H9 (cell line): ENCODE data around the gene PNLDC1. TPM values are rescaled to one million over a fixed set of nuclear protein-coding genes. Genes with fewer than 3 reads are reported as not detected.

Source experiments
- DNase-seq: peaks from one replicate; pipeline ENCODE4 v3.0.0-alpha.2; 2017
- H2AFZ ChIP-seq: one replicate; pipeline ENCODE4 v1.6.1; 2013; ENCODE audit warnings: mild to moderate bottlenecking, low read length, control low read depth, moderate library complexity
- H2AK5ac ChIP-seq: 2 replicates; pipeline ENCODE4 v1.6.1; 2013; ENCODE audit warnings: low read length, control low read depth, mixed read lengths; ENCODE audit not compliant: insufficient read length
- H2BK120ac ChIP-seq: one replicate; pipeline ENCODE4 v1.6.1; 2013; ENCODE audit warnings: low read depth, mild to moderate bottlenecking, low read length, control low read depth, inconsistent platforms; ENCODE audit not compliant: poor library complexity, severe bottlenecking
- H2BK12ac ChIP-seq: 2 replicates; pipeline ENCODE4 v1.6.1; 2013; ENCODE audit warnings: low read length, control low read depth, mixed read lengths, low read depth; ENCODE audit not compliant: insufficient read length
- H2BK15ac ChIP-seq: 2 replicates; pipeline ENCODE4 v1.6.1; 2013; ENCODE audit warnings: low read depth, low read length, control low read depth
- H2BK20ac ChIP-seq: one replicate; pipeline ENCODE4 v1.6.1; 2013; ENCODE audit warnings: low read depth, mild to moderate bottlenecking, low read length, control low read depth, inconsistent platforms; ENCODE audit not compliant: poor library complexity, severe bottlenecking
- H2BK5ac ChIP-seq: 2 replicates; pipeline ENCODE4 v1.6.1; 2013; ENCODE audit warnings: low read length, control low read depth, mixed read lengths; ENCODE audit not compliant: insufficient read length
- H3K14ac ChIP-seq: 2 replicates; pipeline ENCODE4 v1.6.1; 2013; ENCODE audit warnings: low read length, control low read depth; ENCODE audit not compliant: insufficient read depth
- H3K18ac ChIP-seq: 2 replicates; pipeline ENCODE4 v1.6.1; 2013; ENCODE audit warnings: low read depth, mild to moderate bottlenecking, mixed read lengths, low read length, control low read depth; ENCODE audit not compliant: insufficient read length
- H3K23ac ChIP-seq: 2 replicates; pipeline ENCODE4 v1.6.1; 2013; ENCODE audit warnings: low read length, control low read depth, mixed read lengths, low read depth; ENCODE audit not compliant: insufficient read length
- H3K23me2 ChIP-seq: 2 replicates; pipeline ENCODE4 v1.6.1; 2013; ENCODE audit warnings: low read depth, mild to moderate bottlenecking, mixed read lengths, low read length, control low read depth; ENCODE audit not compliant: insufficient read length, poor library complexity, severe bottlenecking
- H3K27ac ChIP-seq: 2 replicates; pipeline ENCODE4 v1.5.1; 2013; ENCODE audit warnings: low read length, control low read depth, mixed read lengths, low read depth; ENCODE audit not compliant: insufficient read length
- H3K27me3 ChIP-seq: 2 replicates; pipeline ENCODE4 v1.6.1; 2013; ENCODE audit warnings: low read length, control low read depth, inconsistent platforms; ENCODE audit not compliant: insufficient read depth
- H3K4ac ChIP-seq: 2 replicates; pipeline ENCODE4 v1.6.1; 2013; ENCODE audit warnings: low read depth, mild to moderate bottlenecking, control low read depth, inconsistent platforms, low read length, moderate library complexity
- H3K4me1 ChIP-seq: 2 replicates; pipeline ENCODE4 v1.6.1; 2013; ENCODE audit warnings: low read length, control low read depth, inconsistent platforms; ENCODE audit not compliant: insufficient read depth
- H3K4me2 ChIP-seq: 2 replicates; pipeline ENCODE4 v1.6.1; 2013; ENCODE audit warnings: low read length, control low read depth, mixed read lengths; ENCODE audit not compliant: insufficient read length, insufficient read depth
- H3K56ac ChIP-seq: 2 replicates; pipeline ENCODE4 v1.6.1; 2013; ENCODE audit warnings: low read depth, mild to moderate bottlenecking, mixed read lengths, low read length, control low read depth; ENCODE audit not compliant: insufficient read length
- H3K79me1 ChIP-seq: 2 replicates; pipeline ENCODE4 v1.6.1; 2013; ENCODE audit warnings: low read depth, mild to moderate bottlenecking, moderate library complexity, low read length, control low read depth, inconsistent platforms; ENCODE audit not compliant: insufficient read depth, poor library complexity, severe bottlenecking
- H3K79me2 ChIP-seq: 2 replicates; pipeline ENCODE4 v1.6.1; 2013; ENCODE audit warnings: low read length, control low read depth, inconsistent platforms; ENCODE audit not compliant: insufficient read depth
- H3K9ac ChIP-seq: 2 replicates; pipeline ENCODE4 v1.6.1; 2013; ENCODE audit warnings: low read length, control low read depth, mixed read lengths; ENCODE audit not compliant: insufficient read length; ENCODE audit errors: extremely low read depth
- H3K9me3 ChIP-seq: one replicate; pipeline ENCODE4 v1.6.1; 2013; ENCODE audit warnings: low read depth, low read length, inconsistent platforms; ENCODE audit not compliant: control insufficient read depth
- H3T11ph ChIP-seq: one replicate; pipeline ENCODE4 v1.6.1; 2013; ENCODE audit warnings: mild to moderate bottlenecking, low read length, control low read depth, inconsistent platforms
- H4K20me1 ChIP-seq: one replicate; pipeline ENCODE4 v1.6.1; 2013; ENCODE audit not compliant: control insufficient read depth, insufficient read length, insufficient read depth
- H4K5ac ChIP-seq: 2 replicates; pipeline ENCODE4 v1.6.1; 2013; ENCODE audit warnings: low read depth, mild to moderate bottlenecking, mixed read lengths, low read length, control low read depth; ENCODE audit not compliant: insufficient read length
- H4K8ac ChIP-seq: replicated peaks from 2 replicates; pipeline ENCODE4 v1.6.1; 2013; ENCODE audit warnings: low read length, control low read depth, mixed read lengths, low read depth; ENCODE audit not compliant: insufficient read length
- H4K91ac ChIP-seq: 2 replicates; pipeline ENCODE4 v1.6.1; 2013; ENCODE audit warnings: low read depth, mild to moderate bottlenecking, moderate library complexity, mixed read lengths, low read length, control low read depth; ENCODE audit not compliant: insufficient read length
- H3K27ac Mint-ChIP-seq, 3 experiments: 2 replicates in 2 of 3; 3 replicates in 1 of 3; pipeline ENCODE4 v1.8.0; 2020 to 2021; ENCODE audit warnings: mixed read lengths in 3 of 3, mild to moderate bottlenecking in 1 of 3, moderate library complexity in 1 of 3
- H3K27me3 Mint-ChIP-seq: 2 replicates; pipeline ENCODE4 v1.8.0; 2021; ENCODE audit warnings: low read depth, mild to moderate bottlenecking, moderate library complexity, mixed read lengths
- H3K36me3 Mint-ChIP-seq, 3 experiments: 2 replicates in 2 of 3; 3 replicates in 1 of 3; pipeline ENCODE4 v1.8.0; 2020 to 2021; ENCODE audit warnings: low read depth in 3 of 3, mixed read lengths in 3 of 3; ENCODE audit not compliant: insufficient read depth in 1 of 3
- H3K4me1 Mint-ChIP-seq, 2 experiments: 2 replicates each; pipeline ENCODE4 v1.8.0; 2020; ENCODE audit warnings: mixed read lengths in 2 of 2
- H3K4me3 Mint-ChIP-seq, 2 experiments: 2 replicates in 1 of 2; 3 replicates in 1 of 2; pipeline ENCODE4 v1.8.0; 2020 to 2021; ENCODE audit warnings: mild to moderate bottlenecking in 2 of 2, mixed read lengths in 2 of 2, moderate library complexity in 1 of 2
- H3K9me3 Mint-ChIP-seq, 2 experiments: 2 replicates in 1 of 2; 3 replicates in 1 of 2; pipeline ENCODE4 v1.8.0; 2020; ENCODE audit warnings: mild to moderate bottlenecking in 2 of 2, mixed read lengths in 2 of 2, moderate library complexity in 1 of 2
- WGBS: extraction: QIAGEN DNeasy Blood & Tissue Kit; methylation state at CpG from one replicate; pipeline ENCODE4 v1.1.7; 2013; ENCODE audit warnings: missing lambda C conversion rate, low lambda C conversion rate, mixed read lengths; ENCODE audit not compliant: insufficient read length; ENCODE audit errors: extremely low coverage; 5-methylcytosine and 5-hydroxymethylcytosine counted together
- total RNA-seq: library from RNA; stranded (reverse); gene quantifications from 2 replicates; pipeline ENCODE4 v1.2.1, GENCODE V29; 2021
- TF ChIP-seq, protein P1 (sequence below): fragments of 200-600 bp; sonication (generic); conservative IDR thresholded peaks from 3 replicates; pipeline ENCODE4 v1.8.0; 2021; ENCODE audit warnings: antibody characterized with exemption, mild to moderate bottlenecking

The PNLDC1 gene
- total RNA-seq, 1 experiment from 2014 or later, result not detected

DNA sequence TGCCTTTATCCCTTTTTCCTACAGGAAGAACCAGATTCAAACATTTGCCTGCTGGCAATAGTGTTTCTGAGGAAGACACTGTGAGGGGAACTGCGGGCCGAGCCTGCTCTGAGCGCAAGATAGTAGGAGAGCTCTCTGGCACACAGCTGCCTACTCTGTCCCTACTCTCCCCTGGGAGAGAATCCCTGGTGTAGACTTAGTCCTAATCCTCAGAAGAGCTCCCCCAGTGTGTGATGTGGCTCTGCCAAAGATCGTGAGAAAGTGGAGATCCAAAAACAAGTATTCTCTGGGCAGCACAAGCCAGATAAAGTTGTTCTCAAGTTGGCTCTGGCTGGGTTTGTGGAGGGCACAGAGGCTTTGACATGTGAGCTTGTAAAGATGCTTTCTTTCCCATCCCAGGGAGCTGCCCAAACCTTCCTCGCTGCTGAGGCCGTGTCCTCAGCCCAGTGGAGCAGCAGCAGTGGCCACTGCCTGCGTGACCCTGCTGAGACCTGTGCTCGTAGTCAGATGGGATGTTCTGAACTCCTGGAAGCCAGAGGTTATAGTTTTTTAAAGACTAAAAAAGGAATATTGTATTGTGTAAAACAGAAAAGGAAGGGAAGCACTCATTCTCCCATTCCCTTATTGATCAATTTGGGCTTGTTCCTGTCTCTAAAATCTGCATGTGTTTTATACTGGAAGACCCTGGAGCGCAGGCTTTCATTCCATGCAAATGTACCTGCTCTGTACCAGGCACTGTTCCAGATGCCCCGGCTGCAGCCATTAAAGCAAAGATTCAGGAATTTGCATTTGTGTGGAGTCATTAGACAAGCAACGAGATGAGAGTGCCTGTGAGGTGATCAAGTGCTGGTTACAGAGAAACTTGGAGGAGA is 30.7 kb downstream of the PNLDC1 start:
- no peak overlapping the region for H3K23ac ChIP-seq
- WGBS, result no CpG with 5 or more reads among the region's 11 CpGs
- H2BK15ac ChIP-seq, result no peak overlapping the region
- H3K79me2 ChIP-seq, result no peaks in the 10 kb centered on the region
- no peak overlapping the region for H4K8ac ChIP-seq
- DNase-seq, result no peak
- H3K27me3 Mint-ChIP-seq, result no peaks in the 10 kb centered on the region; the same call in none of the 2 replicates
- no peak overlapping the region for H3T11ph ChIP-seq
- peak overlapping the region; percentile 73; the same call in 1 of the 2 replicates for H3K14ac ChIP-seq
- H2BK12ac ChIP-seq, result no peak overlapping the region
- no peak overlapping the region for H2BK5ac ChIP-seq
- no peak overlapping the region for H2BK120ac ChIP-seq
- H4K20me1 ChIP-seq, result no peaks in the 10 kb centered on the region
- no peak overlapping the region for H2AK5ac ChIP-seq
- H4K5ac ChIP-seq, result no peak overlapping the region
- TF ChIP-seq, protein P1, sequence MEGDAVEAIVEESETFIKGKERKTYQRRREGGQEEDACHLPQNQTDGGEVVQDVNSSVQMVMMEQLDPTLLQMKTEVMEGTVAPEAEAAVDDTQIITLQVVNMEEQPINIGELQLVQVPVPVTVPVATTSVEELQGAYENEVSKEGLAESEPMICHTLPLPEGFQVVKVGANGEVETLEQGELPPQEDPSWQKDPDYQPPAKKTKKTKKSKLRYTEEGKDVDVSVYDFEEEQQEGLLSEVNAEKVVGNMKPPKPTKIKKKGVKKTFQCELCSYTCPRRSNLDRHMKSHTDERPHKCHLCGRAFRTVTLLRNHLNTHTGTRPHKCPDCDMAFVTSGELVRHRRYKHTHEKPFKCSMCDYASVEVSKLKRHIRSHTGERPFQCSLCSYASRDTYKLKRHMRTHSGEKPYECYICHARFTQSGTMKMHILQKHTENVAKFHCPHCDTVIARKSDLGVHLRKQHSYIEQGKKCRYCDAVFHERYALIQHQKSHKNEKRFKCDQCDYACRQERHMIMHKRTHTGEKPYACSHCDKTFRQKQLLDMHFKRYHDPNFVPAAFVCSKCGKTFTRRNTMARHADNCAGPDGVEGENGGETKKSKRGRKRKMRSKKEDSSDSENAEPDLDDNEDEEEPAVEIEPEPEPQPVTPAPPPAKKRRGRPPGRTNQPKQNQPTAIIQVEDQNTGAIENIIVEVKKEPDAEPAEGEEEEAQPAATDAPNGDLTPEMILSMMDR, result no peak
- H4K91ac ChIP-seq, result no peak overlapping the region
- H3K9me3 Mint-ChIP-seq, result no peaks in the 10 kb centered on the region; a peak in 1 of 5 replicates
- H3K23me2 ChIP-seq, result no peaks in the 10 kb centered on the region
- H3K4me1 Mint-ChIP-seq, result peaks cover 46 to 50% of the 10 kb centered on the region in 2 experiments
- H3K4me3 Mint-ChIP-seq, result peak overlapping the region; percentile 2 to 6; a peak in 2 of 5 replicates
- H2BK20ac ChIP-seq, result no peak overlapping the region
- no peak overlapping the region for H3K18ac ChIP-seq
- H3K79me1 ChIP-seq, result no peaks in the 10 kb centered on the region
- no peaks in the 10 kb centered on the region for H3K27me3 ChIP-seq
- no peak overlapping the region for H3K9ac ChIP-seq
- peaks cover 22% of the 10 kb centered on the region; the same call in 1 of the 2 replicates for H3K4me1 ChIP-seq
- peak overlapping the region; percentile 17 for H3K27ac ChIP-seq
- no peak overlapping the region for H3K4ac ChIP-seq
- no peak overlapping the region for H2AFZ ChIP-seq
- H3K9me3 ChIP-seq, result no peaks in the 10 kb centered on the region
- H3K27ac Mint-ChIP-seq, result peak overlapping the region; percentile 67 to 94 (median 89); a peak in 6 of 7 replicates
- H3K56ac ChIP-seq, result no peak overlapping the region
- peaks cover 0 to 6% (median 1%) of the 10 kb centered on the region in 3 experiments; a peak in 3 of 7 replicates for H3K36me3 Mint-ChIP-seq
- peak overlapping the region; percentile 33 for H3K4me2 ChIP-seq
